Upper lobe of right lung (tissue), 1 donor: ENCODE measurements around the gene LELP1. TPM values are rescaled to one million over a fixed set of nuclear protein-coding genes. Genes with fewer than 3 reads are reported as not detected.

Experiments used
- ATAC-seq: fragments of 200-7000 bp; cut with Tn5 transposase; one replicate; pipeline ENCODE4 v1.9.1; 2020; ENCODE audit warnings: mild to moderate bottlenecking, moderate library complexity
- DNase-seq: peaks from one replicate; pipeline ENCODE4 v3.0.0-alpha.2; 2020
- H3K27ac ChIP-seq: fragments of 200-600 bp; one replicate; pipeline ENCODE4 v1.8.0; 2022
- H3K27me3 ChIP-seq: fragments of 200-600 bp; one replicate; pipeline ENCODE4 v1.8.0; 2022; ENCODE audit warnings: mild to moderate bottlenecking
- H3K36me3 ChIP-seq: fragments of 200-600 bp; one replicate; pipeline ENCODE4 v1.8.0; 2022
- H3K4me1 ChIP-seq: fragments of 200-600 bp; one replicate; pipeline ENCODE4 v1.8.0; 2022
- H3K4me3 ChIP-seq: fragments of 200-600 bp; one replicate; pipeline ENCODE4 v1.8.0; 2022; ENCODE audit warnings: mild to moderate bottlenecking
- H3K9me3 ChIP-seq: fragments of 200-600 bp; one replicate; pipeline ENCODE4 v1.8.0; 2022
- CTCF ChIP-seq: fragments of 200-600 bp; IDR thresholded peaks from one replicate; pipeline ENCODE4 v1.8.0; 2022; ENCODE audit warnings: antibody characterized with exemption
- intact Hi-C: fragments of 100-400 bp; cut with DNase I; formaldehyde crosslinking; loops from one replicate; pipeline ENCODE4 v1.11.0; 2022
- total RNA-seq: library from RNA; stranded (reverse); fragmentation: NEBNext Ultra II Directional; extraction: Animal tissue kit (Norgen Biotek cat#: 25700); gene quantifications from one replicate; pipeline ENCODE4 v1.2.1, GENCODE V29; 2021
- donor health status: DM: no; HTN: yes; CAD: no; lungs with severe emphysema.

The LELP1 gene
- total RNA-seq, 1 donor from 2014 or later = not detected

- no peaks in the 10 kb centered on the region for H3K27me3 ChIP-seq
- H3K4me3 ChIP-seq = no peak overlapping the region
- TF ChIP-seq CTCF = no peak
- H3K4me1 ChIP-seq = no peaks in the 10 kb centered on the region
- intact Hi-C loops = no loop called here
- no peaks in the 10 kb centered on the region for H3K36me3 ChIP-seq
- H3K9me3 ChIP-seq = no peaks in the 10 kb centered on the region
- DNase-seq = no peak
- no peak overlapping the region for H3K27ac ChIP-seq
- no peak for ATAC-seq
Measured at GRCh38 chr1:153253693-153254092, 50.5 kb downstream of the LELP1 start.

Other genes with a start within 250 kb of the LELP1 start
- not detected for gene SPRR4, start 232.8 kb upstream of the LELP1 start, total RNA-seq
- gene SPRR1A, start 219.3 kb upstream of the LELP1 start, total RNA-seq = not detected
- gene SPRR3, start 201.7 kb upstream of the LELP1 start, total RNA-seq = not detected
- not detected for gene SPRR1B, start 172.2 kb upstream of the LELP1 start, total RNA-seq
- not detected for gene SPRR2D, start 162.3 kb upstream of the LELP1 start, total RNA-seq
- not detected for gene SPRR2A, start 145.9 kb upstream of the LELP1 start, total RNA-seq
- gene SPRR2B, start 131.8 kb upstream of the LELP1 start, total RNA-seq = not detected
- gene SPRR2E, start 108.9 kb upstream of the LELP1 start, total RNA-seq = not detected
- not detected for gene SPRR2F, start 89.9 kb upstream of the LELP1 start, total RNA-seq
- not detected for gene SPRR2G, start 52.5 kb upstream of the LELP1 start, total RNA-seq
- not detected for gene PRR9, start 14.2 kb downstream of the LELP1 start, total RNA-seq
- not detected for gene LORICRIN, start 56.3 kb downstream of the LELP1 start, total RNA-seq
- gene PGLYRP3, start 109.5 kb downstream of the LELP1 start, total RNA-seq = not detected
- not detected for gene PGLYRP4, start 145.4 kb downstream of the LELP1 start, total RNA-seq
- 418 TPM for gene S100A9, start 154.4 kb downstream of the LELP1 start, total RNA-seq
- 22.8 TPM for gene S100A12, start 172.2 kb downstream of the LELP1 start, total RNA-seq
- gene S100A8, start 187.6 kb downstream of the LELP1 start, total RNA-seq = 266 TPM
- not detected for gene S100A7A, start 213.1 kb downstream of the LELP1 start, total RNA-seq